GM12878 (cell line): ENCODE data around the gene SNTN. TPM values are rescaled to one million over a fixed set of nuclear protein-coding genes. Genes with fewer than 3 reads are reported as not detected.

Source experiments
- ATAC-seq: fragments of 200-7000 bp; cut with Tn5 transposase; 3 replicates; pipeline ENCODE4 v1.9.1; 2020; ENCODE audit warnings: mild to moderate bottlenecking, moderate library complexity
- BruUV-seq: library from RNA; stranded (reverse); fragments of 400-500 nt; replicated peaks from 2 replicates; lab custom pipeline; 2021; lab: Mats Ljungman, UMichigan
- CTCF ChIA-PET: fragments of 300-600 bp; sonication (Branson Sonifier 250); formaldehyde crosslinking; extraction: SDS; loops from one replicate; lab custom pipeline; 2021; ENCODE audit warnings: inconsistent platforms; lab: Yijun Ruan, JAX
- POLR2A ChIA-PET: fragments of 350-600 bp; formaldehyde crosslinking; extraction: SDS; loops from one replicate; lab custom pipeline; 2021; ENCODE audit warnings: inconsistent platforms; lab: Charles Lee
- RAD21 ChIA-PET: fragments of 300-600 bp; sonication (Branson Sonifier 250); formaldehyde crosslinking; loops from one replicate; lab custom pipeline; 2023; ENCODE audit warnings: antibody characterized with exemption; ENCODE audit not compliant: unreplicated experiment; lab: Charles Lee
- SMC1A ChIA-PET: fragments of 300-600 bp; sonication (Branson Sonifier 250); formaldehyde crosslinking; loops from one replicate; lab custom pipeline; 2023; ENCODE audit not compliant: unreplicated experiment, uncharacterized antibody; lab: Charles Lee
- DNase-seq: peaks from one replicate; pipeline ENCODE4 v3.0.0-alpha.2; 2011; ENCODE audit warnings: low read depth, low spot score
- FAIRE-seq: peaks from 3 replicates; lab custom pipeline; 2011; peaks lifted over from hg19 to GRCh38; lab: Jason Lieb, UNC
- H2AFZ ChIP-seq: 2 replicates; pipeline ENCODE4 v1.6.0; 2011; ENCODE audit warnings: low read depth, low read length, control low read depth; ENCODE audit not compliant: control insufficient read depth
- H3K27ac ChIP-seq: 2 replicates; pipeline ENCODE4 v1.5.1; 2011; ENCODE audit warnings: control low read depth; ENCODE audit not compliant: control insufficient read depth, insufficient read depth
- H3K27me3 ChIP-seq, 2 experiments: replicated peaks in 1 of 2; 2 replicates each; pipeline versions ENCODE4 v1.6.0 to v1.6.1; 2011; ENCODE audit warnings: low read length in 1 of 2; ENCODE audit not compliant: control insufficient read depth in 2 of 2, insufficient read depth in 2 of 2
- H3K36me3 ChIP-seq, 2 experiments: 2 replicates each; pipeline ENCODE4 v1.5.1; 2011; ENCODE audit warnings: low read length in 1 of 2; ENCODE audit not compliant: control insufficient read depth in 2 of 2, insufficient read depth in 2 of 2
- H3K4me1 ChIP-seq: 2 replicates; pipeline ENCODE4 v1.6.1; 2011; ENCODE audit warnings: mild to moderate bottlenecking, low read length, moderate library complexity, mixed read lengths; ENCODE audit not compliant: control insufficient read depth, insufficient read depth
- H3K4me2 ChIP-seq: 2 replicates; pipeline ENCODE4 v1.6.0; 2011; ENCODE audit warnings: control low read depth; ENCODE audit not compliant: control insufficient read depth, insufficient read depth
- H3K4me3 ChIP-seq: fragments of 200-600 bp; sonication (generic); 2 replicates; pipeline ENCODE4 v1.5.1; 2016
- H3K79me2 ChIP-seq: 2 replicates; pipeline ENCODE4 v1.6.0; 2011; ENCODE audit warnings: low read length; ENCODE audit not compliant: control insufficient read depth, insufficient read depth
- H3K9ac ChIP-seq: 2 replicates; pipeline ENCODE4 v1.8.0; 2011; ENCODE audit warnings: low read length, control low read depth, mixed read lengths; ENCODE audit not compliant: control insufficient read depth, insufficient read depth
- H3K9me3 ChIP-seq: replicated peaks from 3 replicates; pipeline ENCODE4 v1.5.1; 2011; ENCODE audit warnings: mild to moderate bottlenecking, low read length; ENCODE audit not compliant: control insufficient read depth, insufficient read depth
- H4K20me1 ChIP-seq: 2 replicates; pipeline ENCODE4 v1.6.0; 2011; ENCODE audit not compliant: control insufficient read depth, insufficient read depth
- ETV6 ChIP-seq, 2 experiments: fragments of 450-650 bp in 1 of 2; IDR thresholded peaks in 1 of 2; conservative IDR thresholded peaks in 1 of 2; 2 replicates each; pipeline ENCODE4 v1.6.1; 2014; ENCODE audit warnings: antibody characterized with exemption in 1 of 2, borderline replicate concordance in 1 of 2, low read depth in 1 of 2, mild to moderate bottlenecking in 1 of 2, moderate library complexity in 1 of 2
- MEF2B ChIP-seq: fragments of 450-650 bp; IDR thresholded peaks from 2 replicates; pipeline ENCODE4 v1.6.1; 2018; ENCODE audit warnings: mild to moderate bottlenecking, moderate library complexity; ENCODE audit not compliant: partially characterized antibody, poor library complexity, severe bottlenecking
- MTA3 ChIP-seq: IDR thresholded peaks from 2 replicates; pipeline ENCODE4 v1.6.1; 2012; ENCODE audit warnings: low read length, inconsistent platforms, borderline replicate concordance
- TCF3 ChIP-seq: IDR thresholded peaks from 2 replicates; pipeline ENCODE4 v1.6.1; 2012; ENCODE audit warnings: low read depth, mild to moderate bottlenecking, low read length, borderline replicate concordance; ENCODE audit not compliant: insufficient read depth
- WGBS: methylation state at CpG from one replicate; pipeline ENCODE4 v1.1.6; 2016; ENCODE audit warnings: low lambda C conversion rate; ENCODE audit not compliant: insufficient replicate concordance, insufficient coverage; ENCODE audit errors: missing lambda C conversion rate; 5-methylcytosine and 5-hydroxymethylcytosine counted together
- in situ Hi-C: fragments of 300-500 bp; cut with MboI; formaldehyde crosslinking; loops from 9 replicates; pipeline ENCODE4 v1.14.3; 2018; ENCODE audit warnings: mixed read lengths
- intact Hi-C: fragments of 100-400 bp; cut with micrococcal nuclease; formaldehyde crosslinking; loops from one replicate; pipeline ENCODE4 v1.14.2; 2022; ENCODE audit not compliant: unreplicated experiment
- polyA plus RNA-seq, 11 experiments: library from polyadenylated mRNA; depleted of rRNA in 4 of 11; unstranded in 6 of 11; stranded (reverse) in 5 of 11; fragments of >200 nt; fragmentation: Nextera tagmentation in 4 of 11; fragmentation: Illumina TruSeq in 1 of 11; extraction: Ambion mirVana in 4 of 11; extraction: Trizol in 1 of 11; gene quantifications; 1 replicate in 1 of 11; 2 replicates in 10 of 11; pipeline versions ENCODE4 v1.2.1 to v1.2.3, GENCODE V29; 2011 to 2016; ENCODE audit warnings: inconsistent platforms in 2 of 11, missing spikeins in 2 of 11, low read depth in 1 of 11
- total RNA-seq, 4 experiments: library from RNA; depleted of rRNA in 3 of 4; stranded (reverse); fragments of >200 nt in 3 of 4; fragmentation: Illumina TruSeq in 1 of 4; extraction: Trizol in 1 of 4; gene quantifications; 2 replicates each; pipeline versions ENCODE4 v1.2.1 to v1.2.3, GENCODE V29; 2013 to 2021

Gene SNTN
- total and polyA plus RNA-seq, 10 of the 15 experiments (the other 5 are each of a cell fraction or from before 2014, with no cell fraction given): not detected

DNA sequence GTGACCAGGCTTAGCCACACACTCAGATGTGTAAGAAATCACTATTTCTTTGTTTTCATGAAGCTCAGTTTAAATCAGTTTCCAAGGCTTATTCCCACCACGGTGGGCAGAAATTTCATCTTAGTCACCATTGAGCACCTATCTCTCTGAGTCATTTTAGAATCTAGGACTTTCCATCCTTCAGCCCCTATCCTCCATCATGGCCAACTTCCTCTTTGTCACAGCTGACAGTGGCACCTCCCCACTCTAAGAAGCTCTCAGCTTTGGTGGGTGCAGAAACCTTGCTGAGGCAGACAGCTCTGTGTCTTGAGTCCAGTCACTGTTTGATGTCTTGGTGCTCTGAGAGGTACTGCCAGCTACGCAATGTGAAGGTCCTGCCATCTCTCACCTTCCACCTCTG lies 32.9 kb downstream of the SNTN start:
- ATAC-seq (peak; percentile 59), DNase-seq (no peak), FAIRE-seq (no peak)
- no peaks in the 10 kb centered on the region for H3K79me2 ChIP-seq
- H3K4me3 ChIP-seq: no peak overlapping the region
- RAD21 ChIA-PET: no interaction called here
- BruUV-seq: no TSS peak
- no peak overlapping the region for H3K27ac ChIP-seq
- no peak overlapping the region for H3K9ac ChIP-seq
- no peaks in the 10 kb centered on the region for H3K27me3 ChIP-seq
- POLR2A ChIA-PET: no interaction called here
- H3K4me1 ChIP-seq: no peaks in the 10 kb centered on the region
- H2AFZ ChIP-seq: no peak overlapping the region
- in situ Hi-C loops: no loop called here
- intact Hi-C loops: no loop called here
- CTCF ChIA-PET: no interaction called here
- no peaks in the 10 kb centered on the region for H3K9me3 ChIP-seq
- no peak overlapping the region for H3K4me2 ChIP-seq
- H3K36me3 ChIP-seq: no peaks in the 10 kb centered on the region
- H4K20me1 ChIP-seq: no peaks in the 10 kb centered on the region
- TF ChIP-seq TCF3: no peak
- TF ChIP-seq MTA3: no peak
- SMC1A ChIA-PET: no interaction called here
- 0% methylated on average over 2 of the region's 2 CpGs for WGBS

DNA sequence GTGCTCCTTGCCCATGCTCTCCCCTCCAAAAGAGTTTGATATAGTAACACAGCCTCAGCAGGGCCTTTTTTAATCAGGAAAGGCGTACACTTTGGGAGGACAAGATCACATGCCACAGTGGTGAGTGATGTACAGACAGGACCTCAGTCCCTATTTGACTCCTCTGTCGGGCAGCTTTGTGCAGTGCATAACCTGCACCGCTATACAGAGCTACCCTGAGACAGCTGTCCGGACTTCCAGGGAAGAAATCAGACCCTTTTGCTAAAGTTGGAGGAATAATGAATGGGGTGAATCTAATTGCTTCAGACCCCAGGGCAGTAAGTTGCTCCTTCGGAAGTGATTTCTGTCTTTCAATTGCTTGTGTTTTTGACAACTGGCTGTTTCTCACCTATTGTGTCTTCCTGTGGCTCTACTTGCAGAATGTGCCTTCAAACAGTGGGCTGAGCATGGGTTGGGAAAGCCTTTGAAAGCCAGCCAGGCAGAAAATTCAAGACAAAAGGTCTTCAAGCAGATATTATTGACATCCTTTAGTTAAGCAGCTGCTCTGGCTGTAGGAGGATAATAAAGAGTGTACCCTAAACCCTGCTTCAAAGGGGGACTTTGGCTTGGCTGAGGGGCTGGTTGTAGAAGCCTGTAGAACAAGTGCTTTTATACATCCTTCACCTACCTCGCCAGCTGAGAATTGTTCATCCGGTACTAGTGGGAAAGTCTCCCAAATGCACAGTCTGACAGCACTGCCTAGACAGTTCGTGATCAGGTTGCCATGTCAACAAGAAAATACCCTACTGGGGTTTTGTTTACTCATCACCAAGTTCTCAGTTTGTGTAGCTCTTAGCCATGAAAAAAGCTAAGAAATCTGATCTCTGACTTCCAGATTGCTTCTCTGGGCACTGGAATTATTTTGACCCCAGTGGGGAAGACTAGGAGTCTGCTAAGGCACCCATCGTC lies 35.1 kb downstream of the SNTN start:
- Histone ChIP-seq H3K4me1 (no peaks in the 10 kb centered on the region), H3K27ac (no peak overlapping the region), H3K27me3 (no peaks in the 10 kb centered on the region), H3K36me3 (no peaks in the 10 kb centered on the region), H3K9me3 (no peaks in the 10 kb centered on the region), H4K20me1 (no peaks in the 10 kb centered on the region), H3K4me2 (no peak overlapping the region), H2AFZ (no peak overlapping the region), H3K79me2 (no peaks in the 10 kb centered on the region), H3K4me3 (no peak overlapping the region), H3K9ac (no peak overlapping the region)
- no peak for FAIRE-seq
- peak; percentile 55 for ATAC-seq
- ChIA-PET RAD21 (no interaction called here), CTCF (no interaction called here), SMC1A (no interaction called here), POLR2A (interaction anchor here (0.6 kb wide), 1 partner anchor 710 kb away, joined by 3 read pairs; no protein-coding TSS in a partner anchor)
- 22% methylated on average over 9 of the region's 9 CpGs for WGBS
- intact Hi-C loops (no loop called here), in situ Hi-C loops (no loop called here)
- no peak for DNase-seq
- TF ChIP-seq ETV6 (conservative IDR thresholded peaks at IDR 0.05 in 1 of 2, IDR thresholded peaks at IDR 0.05 in 1 of 2; ENCODE audit: borderline replicate concordance in 1 of 2, low read depth in 1 of 2) (peak in 1 of 2 experiments; percentile 66; a peak in 1 of 4 replicates), MEF2B (no peak)
- BruUV-seq: no TSS peak
